ENCODE results near the gene FUT7.

FUT7 gene

DNA sequence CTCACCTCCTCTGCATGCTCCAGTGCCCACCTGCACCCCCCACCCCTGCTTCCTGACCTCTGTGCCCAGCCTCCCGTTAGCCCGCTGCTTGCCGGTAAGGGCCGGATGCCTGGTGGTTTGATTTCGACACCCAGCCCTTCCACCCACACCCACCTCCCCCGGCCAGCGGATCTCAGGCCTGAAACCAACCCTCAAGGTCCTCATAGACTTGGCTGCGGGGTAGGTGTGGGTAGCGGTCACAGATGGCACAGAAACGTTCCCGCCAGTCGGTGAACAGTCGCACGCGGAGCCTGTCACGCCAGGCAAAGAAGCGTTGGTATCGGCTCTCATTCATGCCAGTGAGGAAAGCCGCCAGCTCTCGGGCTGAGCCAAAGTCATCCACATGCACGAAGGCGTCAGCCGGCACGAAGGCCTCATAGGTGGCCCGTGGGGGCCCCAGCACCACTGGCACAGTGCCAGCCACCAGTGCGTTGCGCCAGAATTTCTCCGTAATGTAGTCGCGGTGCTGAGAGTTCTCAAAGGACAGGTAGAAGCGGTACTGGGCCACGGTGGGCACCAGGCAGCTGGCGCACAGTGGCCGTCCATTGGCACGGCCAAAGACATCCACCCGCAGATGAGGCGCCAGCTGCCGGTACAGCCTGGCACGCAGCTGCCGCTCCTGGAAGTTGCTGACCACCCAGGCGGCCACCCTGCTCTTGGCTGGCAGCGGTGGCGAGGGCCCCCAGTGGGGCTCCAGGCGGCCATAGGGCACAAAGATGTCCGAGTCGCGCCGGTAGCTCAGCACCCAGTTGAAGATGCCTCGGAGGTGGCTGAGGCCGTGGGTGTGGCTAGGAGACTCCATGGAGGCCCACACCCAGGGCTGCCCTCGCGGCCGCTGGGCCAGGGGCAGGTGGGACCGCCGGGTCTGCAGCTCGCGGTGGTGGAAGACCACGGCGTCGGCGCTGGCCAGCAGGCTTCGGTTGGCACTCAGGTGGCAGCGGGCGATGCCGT is 1.1 kb downstream of the FUT7 start:
- DNase-seq: peak; percentile 68

GRCh38 chr9:137030006-137030405 is 1.9 kb downstream of the FUT7 start:
- no peak for DNase-seq

- DNase-seq: peak; percentile 85
Measured at GRCh38 chr9:137029058-137029936, 2.6 kb downstream of the FUT7 start.

DNA sequence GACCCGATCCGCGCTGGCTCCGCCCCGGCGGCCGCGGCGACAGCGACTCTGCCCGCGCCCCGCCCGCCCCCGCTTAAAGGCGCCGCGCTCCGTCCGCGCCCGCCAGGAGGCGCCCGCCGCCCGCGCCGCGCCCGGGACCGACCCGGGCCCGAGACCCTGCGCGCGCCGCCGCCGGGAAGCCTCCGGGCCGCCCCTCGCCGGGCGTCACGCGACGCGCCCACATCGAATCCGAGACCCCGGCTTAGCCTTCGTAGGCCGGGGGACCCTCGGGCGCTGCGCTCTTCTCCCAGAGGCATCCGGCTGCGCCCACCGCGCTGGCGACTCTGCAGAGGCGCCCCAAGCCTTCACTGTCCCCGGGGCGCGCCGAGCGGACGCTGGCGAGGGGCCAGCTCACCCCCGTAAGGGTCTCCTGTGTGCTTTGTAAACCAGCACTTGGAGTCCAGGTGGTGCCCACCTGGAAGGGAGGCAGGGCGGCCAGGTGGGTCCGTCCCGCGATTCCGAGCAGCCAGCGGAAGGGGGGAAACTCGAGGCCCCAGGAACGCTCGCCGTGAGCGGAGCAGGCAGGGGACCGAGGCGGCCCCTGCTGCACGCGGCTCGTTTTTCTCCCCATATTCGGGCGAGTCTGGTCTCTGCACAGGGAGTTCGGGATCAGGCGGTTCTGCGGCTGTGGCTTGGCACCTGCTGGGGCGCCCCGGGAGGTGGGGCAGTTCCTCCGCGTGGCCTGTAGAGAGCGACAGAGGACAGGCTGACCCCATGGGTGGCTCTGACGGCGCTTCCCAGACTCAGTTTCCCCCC is 3.4 kb downstream of the FUT7 start:
- DNase-seq: peak; percentile 80

GRCh38 chr9:137027369-137028262 is 4.3 kb downstream of the FUT7 start, which contains the start of gene ABCA2:
ABCA2 (minus strand) TSS chr9:137028237; CDS start chr9:137028140, 97 bp downstream.
- DNase-seq: no peak

DNA sequence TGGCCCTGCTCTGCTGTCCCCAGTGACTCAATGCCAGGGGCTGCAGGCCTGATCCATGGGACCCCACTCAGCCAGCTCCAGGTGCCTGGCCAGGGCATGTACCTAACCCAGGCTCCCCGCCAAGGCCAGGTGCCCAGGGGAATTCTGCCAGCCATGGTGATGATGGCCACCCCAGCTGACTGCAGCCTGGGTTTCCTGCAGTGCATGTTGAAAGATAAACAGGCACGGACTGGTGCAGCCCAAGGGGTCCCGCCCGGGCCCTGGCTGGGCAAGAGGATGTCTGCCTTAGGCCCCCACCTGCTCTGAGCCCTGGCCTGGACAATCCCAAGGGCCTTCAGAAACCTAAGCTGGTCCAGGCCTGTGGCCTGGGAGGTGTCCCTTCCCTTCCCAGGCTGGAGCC is 5.1 kb downstream of the FUT7 start:
- DNase-seq: no peak

DNA sequence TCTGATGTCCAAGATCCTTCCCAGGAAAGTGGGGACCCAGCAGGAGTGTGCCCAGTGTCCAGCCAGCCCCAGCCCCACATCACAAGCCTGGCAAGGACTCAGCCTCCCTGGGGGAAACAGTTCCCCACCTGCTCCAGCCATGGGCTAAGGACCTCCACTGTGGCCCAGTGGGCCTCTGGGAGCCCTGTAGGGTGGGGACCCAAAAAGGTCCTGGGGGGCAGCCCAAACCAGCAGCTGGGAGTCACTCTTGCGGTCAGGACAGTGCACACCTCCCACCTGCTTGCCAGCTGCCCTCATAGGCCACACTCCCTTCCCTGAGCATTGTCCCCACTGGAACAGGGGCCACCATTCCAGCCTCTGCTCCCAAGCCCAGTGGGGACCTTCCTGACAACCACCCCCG is 5.5 kb downstream of the FUT7 start:
- DNase-seq: no peak

DNA sequence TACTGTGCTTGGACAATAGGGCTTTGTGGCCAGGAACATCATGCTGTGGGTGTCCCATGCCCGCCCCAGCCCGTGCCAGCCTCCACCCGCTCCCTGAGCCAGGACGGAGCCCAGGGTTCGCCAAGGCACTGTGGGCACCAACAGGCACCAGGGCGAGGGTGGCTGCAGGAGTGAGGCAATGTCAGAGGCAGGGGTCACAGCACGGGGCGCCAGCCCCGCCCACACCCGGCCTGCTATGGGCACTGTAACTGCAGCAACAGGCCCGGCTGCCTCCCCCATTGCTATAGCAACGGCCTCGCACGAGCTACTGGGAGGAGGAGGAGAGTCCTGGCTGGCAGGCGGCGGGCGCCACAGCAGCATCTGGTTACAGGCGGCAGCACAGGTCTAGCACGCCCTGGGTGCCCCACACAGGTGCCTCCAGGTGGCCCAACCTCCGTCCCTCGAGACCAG is 6.3 kb downstream of the FUT7 start:
- no peak for DNase-seq

DNA sequence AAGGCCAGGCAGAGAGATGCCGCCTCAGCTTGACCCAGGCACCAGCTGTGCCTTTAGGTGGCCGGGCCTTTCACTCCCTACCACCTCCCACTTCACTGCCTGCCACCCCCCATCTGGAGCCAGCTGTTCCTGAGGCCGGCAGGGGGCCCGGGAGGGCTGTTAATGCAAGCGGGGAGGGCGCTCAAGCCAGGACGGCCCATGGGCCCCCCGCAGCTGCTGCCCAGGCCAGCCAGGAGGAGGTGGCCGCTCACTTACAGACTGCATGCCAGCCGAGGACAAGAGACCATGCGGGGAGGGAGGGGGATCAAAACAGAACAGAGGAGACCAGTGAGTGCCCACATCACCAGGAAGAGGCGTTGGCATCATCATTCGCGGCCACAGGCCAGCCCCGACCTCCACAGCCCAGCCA is 8.3 kb downstream of the FUT7 start:
- no peak for DNase-seq

DNA sequence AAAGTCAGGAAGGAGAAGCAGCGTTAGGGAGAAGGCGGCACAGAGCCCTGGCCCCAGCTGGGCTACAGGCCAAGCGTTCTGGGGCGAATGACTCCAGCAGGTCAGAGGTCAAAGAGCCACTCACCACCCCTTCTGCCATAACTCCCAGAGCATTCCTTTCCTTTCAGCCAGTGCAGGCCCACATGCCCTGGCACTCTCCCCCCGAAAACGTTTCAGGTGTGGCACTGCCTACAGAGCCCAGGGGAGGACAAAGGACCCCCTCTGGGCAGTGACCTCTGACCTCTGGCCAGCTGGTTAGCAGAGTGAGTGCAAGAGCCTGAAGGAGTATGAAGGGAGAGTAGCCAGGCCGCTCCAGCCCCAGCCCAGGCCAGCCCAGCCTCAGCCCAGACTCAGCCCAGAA is 8.7 kb downstream of the FUT7 start:
- DNase-seq: no peak

DNA sequence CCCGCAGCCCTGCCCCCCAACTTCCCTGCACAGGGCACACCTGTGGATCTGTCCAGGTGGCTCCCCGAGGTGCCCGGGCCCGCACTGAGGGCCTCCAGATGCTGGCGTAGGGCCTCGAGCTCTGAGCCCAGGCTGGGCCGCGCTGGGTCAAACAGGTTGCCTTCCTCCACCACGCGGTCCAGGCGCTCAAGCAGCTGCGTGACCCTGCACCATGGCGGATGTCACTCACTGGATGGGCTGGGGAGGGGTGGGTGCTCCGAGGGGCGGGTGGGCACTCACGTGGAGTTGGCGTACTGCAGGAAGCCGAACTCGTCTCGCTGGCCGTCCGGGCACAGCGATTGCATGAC is 9.3 kb downstream of the FUT7 start:
- no peak for DNase-seq

GRCh38 chr9:137021979-137022661 is 9.8 kb downstream of the FUT7 start:
- DNase-seq: peak; percentile 88

DNA sequence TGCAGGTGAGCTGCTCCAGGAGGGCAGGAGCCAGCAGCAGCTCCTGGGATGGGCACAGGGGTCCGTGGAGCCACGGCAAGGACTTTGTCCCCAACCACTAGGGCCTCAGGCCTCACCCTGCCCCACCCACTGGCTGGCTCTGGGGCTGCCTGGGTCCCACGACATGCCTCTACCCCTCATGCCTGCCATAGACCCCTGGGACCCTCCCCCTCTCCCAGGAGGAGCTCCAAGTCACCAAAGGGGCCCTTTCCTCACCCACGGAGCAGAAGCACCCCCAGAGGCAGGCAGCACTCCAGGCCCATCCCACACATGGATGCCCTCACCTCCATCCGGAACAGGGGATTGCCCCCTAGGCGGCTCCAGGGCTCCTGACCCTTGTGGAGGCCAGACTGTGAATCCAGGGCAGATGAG is 10.3 kb downstream of the FUT7 start:
- DNase-seq: no peak

GRCh38 chr9:137020771-137021567 is 10.9 kb downstream of the FUT7 start:
- no peak for DNase-seq

GRCh38 chr9:137019891-137020683 is 11.8 kb downstream of the FUT7 start:
- DNase-seq: no peak

DNA sequence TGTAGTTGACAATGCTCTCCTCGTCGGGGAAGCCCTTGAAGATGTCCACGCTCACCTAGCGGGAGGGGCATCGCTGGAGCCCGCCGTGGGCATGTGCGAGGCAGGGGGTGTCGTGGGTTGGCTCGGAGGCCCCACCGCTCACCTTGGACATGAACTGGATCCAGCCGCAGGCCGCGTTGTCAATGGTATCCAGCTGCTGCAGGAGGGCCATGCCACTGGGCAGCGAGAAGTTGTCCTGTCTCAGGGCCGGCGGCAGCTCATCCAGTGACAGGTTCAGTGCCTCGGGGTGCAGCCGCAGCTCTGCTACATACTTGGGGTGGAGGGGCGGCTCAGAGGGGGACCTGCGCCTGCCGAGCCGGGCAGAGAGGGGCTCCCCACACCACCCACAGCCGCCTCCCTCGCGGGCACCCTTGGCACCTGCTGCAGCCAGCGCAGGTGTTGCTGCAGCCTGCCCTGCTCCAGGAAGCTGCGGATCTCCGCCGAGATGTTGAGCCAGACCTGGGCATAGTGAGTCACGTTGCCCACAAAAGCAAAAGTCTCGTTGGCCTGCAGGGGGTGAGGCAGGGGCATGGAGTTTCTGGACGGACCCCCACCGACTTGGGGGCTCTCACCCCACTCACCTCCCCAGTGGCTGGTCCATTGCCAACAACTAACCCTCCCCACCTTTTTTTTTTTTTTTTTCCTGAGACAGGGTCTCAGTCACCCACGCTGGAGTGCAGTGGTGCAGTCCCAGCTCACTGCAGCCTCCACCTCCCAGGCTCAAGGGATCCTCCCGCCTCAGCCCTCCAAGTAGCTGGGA is 12.9 kb downstream of the FUT7 start:
- DNase-seq: no peak

DNA sequence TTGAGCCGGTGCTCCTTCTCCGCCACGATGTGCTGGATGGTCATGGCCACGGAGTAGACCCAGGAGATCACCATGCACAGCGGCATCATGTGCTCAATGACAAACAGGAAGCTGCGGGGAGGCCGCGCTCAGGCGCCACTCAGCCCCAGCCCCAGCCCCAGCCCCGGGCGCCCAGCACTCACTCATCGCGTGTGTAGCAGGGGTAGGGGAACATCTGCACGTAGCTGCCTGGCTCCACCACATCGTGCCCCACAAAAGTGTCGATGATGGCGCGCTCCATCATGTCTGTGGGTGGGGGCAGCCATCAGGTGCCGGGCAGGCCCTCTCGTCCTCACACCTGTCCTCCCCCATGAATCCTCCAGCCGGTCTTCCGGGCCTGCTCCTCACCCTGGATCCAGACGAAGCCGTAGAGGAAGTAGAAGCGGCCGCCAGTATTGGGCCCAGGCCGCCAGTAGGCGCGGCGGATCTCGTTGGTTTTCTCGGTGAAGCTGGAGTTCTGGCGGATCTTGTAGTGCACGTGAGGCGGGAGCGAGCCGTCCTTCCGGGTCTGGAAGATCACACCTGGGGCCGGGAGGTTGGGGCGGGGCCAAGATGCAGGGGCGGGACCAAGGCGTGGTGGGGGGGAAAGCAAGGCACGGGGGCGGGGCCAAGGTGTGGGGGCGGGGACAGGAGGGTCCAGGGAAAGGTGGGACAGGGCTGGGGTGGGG is 13.9 kb downstream of the FUT7 start:
- DNase-seq: no peak

GRCh38 chr9:137017071-137017470 is 14.8 kb downstream of the FUT7 start:
- no peak for DNase-seq
